Mucosa of descending colon (tissue), 3 donors: ENCODE data around the gene MTR. TPM values are rescaled to one million over a fixed set of nuclear protein-coding genes. Genes with fewer than 3 reads are reported as not detected.
"Not testable (repeated sequence)": the region's sequence is repeated elsewhere in the genome, so short reads cannot be mapped to it uniquely, and the experiment has no call there.

ENCODE experiments used
- ATAC-seq: fragments of 200-7000 bp; cut with Tn5 transposase; one replicate; pipeline ENCODE4 v1.9.1; 2020; ENCODE audit warnings: mild to moderate bottlenecking, moderate library complexity
- DNase-seq, 3 donors: peaks; one replicate each; pipeline ENCODE4 v3.0.0-alpha.2; 2020
- H3K36me3 ChIP-seq: fragments of 200-600 bp; one replicate; pipeline ENCODE4 v1.8.0; 2021; ENCODE audit warnings: low read depth, mild to moderate bottlenecking
- H3K4me1 ChIP-seq: fragments of 200-600 bp; one replicate; pipeline ENCODE4 v1.8.0; 2021; ENCODE audit warnings: low read depth, mild to moderate bottlenecking
- H3K4me3 ChIP-seq: fragments of 200-600 bp; one replicate; pipeline ENCODE4 v1.8.0; 2021; ENCODE audit warnings: mild to moderate bottlenecking
- H3K9me3 ChIP-seq: fragments of 200-600 bp; one replicate; pipeline ENCODE4 v1.8.0; 2021; ENCODE audit warnings: mild to moderate bottlenecking
- CTCF ChIP-seq: fragments of 200-600 bp; IDR thresholded peaks from one replicate; pipeline ENCODE4 v1.8.0; 2022; ENCODE audit warnings: antibody characterized with exemption, mild to moderate bottlenecking
- intact Hi-C, 2 donors: fragments of 100-400 bp; cut with DNase I in 1 of 2; cut with micrococcal nuclease in 1 of 2; formaldehyde crosslinking; loops; one replicate each; pipeline versions ENCODE4 v1.11.0 to v1.11.1; 2022; cut with DNase I, micrococcal nuclease
- total RNA-seq, 3 donors: library from RNA; stranded (reverse); fragmentation: NEBNext Ultra II Directional in 2 of 3; extraction: Animal tissue kit (Norgen Biotek cat#: 25700) in 2 of 3; gene quantifications; one replicate each; pipeline versions ENCODE4 v1.2.1 to v1.2.4, GENCODE V29; 2021 to 2023
- donor health status: DM: no; HTN: no; CAD: no; lungs with moderate emphysema.
- donor health status: DM: no; HTN: no; CAD: no.
- donor health status: DM: no; HTN: yes; CAD: no.

The MTR gene
- total RNA-seq, 3 donors from 2014 or later: 21.7 to 41.1 (median 23.5) TPM

DNA sequence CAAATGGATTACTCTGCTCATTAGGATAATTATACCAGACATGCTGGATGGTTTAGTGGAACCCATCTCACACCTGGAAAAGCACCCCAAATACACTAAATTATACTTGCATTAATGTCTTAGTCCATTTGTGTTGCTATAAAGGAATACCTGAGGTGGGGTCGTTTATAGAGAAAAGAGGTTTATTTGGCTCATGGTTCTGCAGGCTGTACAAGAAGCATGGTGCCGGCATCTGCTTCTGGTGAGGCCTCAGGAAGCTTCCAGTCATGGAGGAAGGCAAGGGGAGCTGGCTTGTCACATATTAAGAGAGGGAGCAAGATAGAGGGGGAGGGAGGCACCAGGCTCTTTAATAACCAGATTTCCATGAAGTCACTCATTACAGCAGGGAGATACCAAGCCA, 113.6 kb downstream of the MTR start:
- no peak for ATAC-seq
- no peaks in the 10 kb centered on the region for H3K9me3 ChIP-seq
- H3K36me3 ChIP-seq: no peaks in the 10 kb centered on the region
- intact Hi-C loops: no loop called here
- H3K4me1 ChIP-seq: no peaks in the 10 kb centered on the region
- H3K4me3 ChIP-seq: no peak overlapping the region
- DNase-seq: no peak
- TF ChIP-seq CTCF: no peak

DNA sequence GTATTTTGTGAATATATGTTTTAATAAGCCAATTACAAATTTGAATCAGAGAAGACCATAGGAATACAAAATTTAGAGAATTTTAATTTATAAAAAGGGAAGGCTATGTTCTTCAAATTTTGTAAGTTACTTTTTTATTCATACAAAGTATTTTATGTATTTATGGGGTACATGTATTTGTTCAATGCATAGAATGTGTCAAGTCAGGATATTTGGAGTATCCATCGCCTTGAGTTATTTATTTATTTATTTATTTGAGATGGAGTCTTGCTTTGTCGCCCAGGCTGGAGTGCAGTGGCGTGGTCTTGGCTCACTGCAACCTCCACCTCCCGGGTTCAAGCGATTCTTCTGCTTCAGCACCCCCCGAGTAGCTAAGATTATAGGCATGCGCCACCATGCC, 116.0 kb downstream of the MTR start:
- H3K36me3 ChIP-seq, ATAC-seq, H3K4me1 ChIP-seq, H3K4me3 ChIP-seq, intact Hi-C loops, H3K9me3 ChIP-seq, DNase-seq: not testable (repeated sequence)

DNA sequence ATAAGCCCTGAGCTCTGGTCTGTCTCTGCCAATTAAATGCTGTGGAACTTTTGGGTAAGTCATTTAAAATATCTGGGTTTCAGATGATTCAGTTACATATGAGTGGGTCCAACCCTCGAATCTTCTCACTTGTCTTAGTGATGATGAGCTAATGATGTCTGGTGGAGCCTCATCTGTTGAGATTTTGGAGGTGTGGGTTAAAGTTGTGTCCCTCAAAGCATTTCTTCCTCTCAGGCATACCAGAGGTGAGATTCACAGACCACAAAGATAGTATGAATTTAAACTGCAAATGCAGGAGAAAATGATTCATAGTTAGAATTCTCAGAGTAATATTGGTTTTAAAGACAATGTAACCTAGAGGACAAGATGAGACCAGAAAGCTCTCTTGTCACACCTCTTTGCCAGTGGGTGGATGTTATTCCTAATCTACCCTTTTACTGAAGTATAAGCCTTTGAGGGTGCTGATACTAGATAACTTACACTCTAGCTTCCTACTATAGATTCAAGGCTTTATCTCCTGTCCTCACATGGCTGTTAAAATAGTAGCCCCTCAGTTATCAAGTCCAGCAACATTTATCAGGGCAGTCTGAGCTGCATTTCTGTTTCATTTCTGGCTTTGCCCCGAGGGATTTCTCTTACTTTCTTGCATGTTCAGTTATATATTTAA, 118.4 kb downstream of the MTR start:
- DNase-seq: no peak
- intact Hi-C loops: no loop called here
- Histone ChIP-seq H3K36me3 (no peaks in the 10 kb centered on the region), H3K4me3 (no peak overlapping the region), H3K4me1 (no peaks in the 10 kb centered on the region), H3K9me3 (peaks cover 10% of the 10 kb centered on the region)
- no peak for TF ChIP-seq CTCF
- no peak for ATAC-seq

- intact Hi-C loops: no loop called here
- H3K4me3 ChIP-seq: no peak overlapping the region
- ATAC-seq: no peak
- TF ChIP-seq CTCF: no peak
- H3K9me3 ChIP-seq: peaks cover 10% of the 10 kb centered on the region
- no peaks in the 10 kb centered on the region for H3K36me3 ChIP-seq
- H3K4me1 ChIP-seq: no peaks in the 10 kb centered on the region
- DNase-seq: no peak
Observed at GRCh38 chr1:236914375-236914774, 119.3 kb downstream of the MTR start.

DNA sequence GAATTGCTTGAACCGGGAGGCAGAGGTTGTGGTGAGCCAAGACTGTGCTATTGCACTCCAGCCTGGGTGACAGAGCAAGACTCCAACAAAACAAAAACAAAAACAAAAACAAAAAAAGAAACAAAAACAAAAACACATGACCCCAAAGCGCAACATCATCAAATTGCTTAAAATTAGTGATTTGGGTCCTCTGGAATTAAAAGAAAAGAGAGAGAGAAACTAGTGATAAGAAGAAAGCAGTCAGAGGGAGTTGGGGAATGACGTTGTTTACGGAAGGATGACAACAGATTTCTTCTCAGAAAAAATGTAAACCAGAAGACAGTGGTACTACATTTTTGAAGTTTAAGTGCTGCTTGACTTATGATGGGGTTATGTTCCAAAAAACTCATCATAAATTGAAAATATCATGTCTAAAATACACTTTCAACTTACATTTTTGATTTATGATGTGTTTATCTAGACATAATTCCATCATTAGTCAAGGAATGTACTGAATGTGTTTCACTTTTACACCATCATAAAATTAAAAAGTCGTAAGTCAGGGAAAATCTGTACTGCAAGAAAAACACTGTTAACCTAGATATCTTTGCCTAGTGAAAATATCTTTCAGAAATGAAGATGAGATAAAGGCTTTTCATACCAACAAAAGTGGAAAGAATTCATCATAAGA, 121.2 kb downstream of the MTR start:
- H3K9me3 ChIP-seq: peaks cover 10% of the 10 kb centered on the region
- intact Hi-C loops: no loop called here
- TF ChIP-seq CTCF: no peak
- H3K4me1 ChIP-seq: no peaks in the 10 kb centered on the region
- H3K4me3 ChIP-seq: no peak overlapping the region
- DNase-seq (no peak), ATAC-seq (no peak)
- H3K36me3 ChIP-seq: no peaks in the 10 kb centered on the region

- TF ChIP-seq CTCF: no peak
- Histone ChIP-seq H3K4me3 (no peak overlapping the region), H3K36me3 (no peaks in the 10 kb centered on the region), H3K9me3 (peaks cover 10% of the 10 kb centered on the region), H3K4me1 (no peaks in the 10 kb centered on the region)
- DNase-seq (no peak), ATAC-seq (no peak)
- intact Hi-C loops: no loop called here
Observed at GRCh38 chr1:236917448-236917847, 122.4 kb downstream of the MTR start.
